Duodenal mucosa (tissue), 2 donors: ENCODE results near the gene EXD3.

Experiments
- H3K27ac ChIP-seq: one replicate; pipeline ENCODE4 v1.7.0; 2013; ENCODE audit warnings: low read depth, low read length
- H3K27me3 ChIP-seq, 2 donors: one replicate each; pipeline ENCODE4 v1.7.0; 2013; ENCODE audit warnings: low read length in 2 of 2, control low read depth in 1 of 2; ENCODE audit not compliant: insufficient read depth in 2 of 2, control insufficient read depth in 1 of 2
- H3K36me3 ChIP-seq, 2 donors: one replicate each; pipeline ENCODE4 v1.7.0; 2013; ENCODE audit warnings: low read length in 2 of 2, control low read depth in 1 of 2; ENCODE audit not compliant: insufficient read depth in 2 of 2, control insufficient read depth in 1 of 2
- H3K4me1 ChIP-seq, 2 donors: one replicate each; pipeline ENCODE4 v1.7.0; 2013; ENCODE audit warnings: low read length in 2 of 2, control low read depth in 1 of 2; ENCODE audit not compliant: insufficient read depth in 2 of 2, control insufficient read depth in 1 of 2
- H3K4me3 ChIP-seq, 2 donors: one replicate each; pipeline ENCODE4 v1.7.0; 2013; ENCODE audit warnings: low read length in 2 of 2, low read depth in 1 of 2
- H3K9ac ChIP-seq, 2 donors: one replicate each; pipeline ENCODE4 v1.7.0; 2013; ENCODE audit warnings: low read length in 2 of 2, low read depth in 1 of 2
- H3K9me3 ChIP-seq, 2 donors: one replicate each; pipeline ENCODE4 v1.7.0; 2013; ENCODE audit warnings: low read length in 2 of 2, control low read depth in 1 of 2; ENCODE audit not compliant: control insufficient read depth in 1 of 2

The EXD3 gene

DNA sequence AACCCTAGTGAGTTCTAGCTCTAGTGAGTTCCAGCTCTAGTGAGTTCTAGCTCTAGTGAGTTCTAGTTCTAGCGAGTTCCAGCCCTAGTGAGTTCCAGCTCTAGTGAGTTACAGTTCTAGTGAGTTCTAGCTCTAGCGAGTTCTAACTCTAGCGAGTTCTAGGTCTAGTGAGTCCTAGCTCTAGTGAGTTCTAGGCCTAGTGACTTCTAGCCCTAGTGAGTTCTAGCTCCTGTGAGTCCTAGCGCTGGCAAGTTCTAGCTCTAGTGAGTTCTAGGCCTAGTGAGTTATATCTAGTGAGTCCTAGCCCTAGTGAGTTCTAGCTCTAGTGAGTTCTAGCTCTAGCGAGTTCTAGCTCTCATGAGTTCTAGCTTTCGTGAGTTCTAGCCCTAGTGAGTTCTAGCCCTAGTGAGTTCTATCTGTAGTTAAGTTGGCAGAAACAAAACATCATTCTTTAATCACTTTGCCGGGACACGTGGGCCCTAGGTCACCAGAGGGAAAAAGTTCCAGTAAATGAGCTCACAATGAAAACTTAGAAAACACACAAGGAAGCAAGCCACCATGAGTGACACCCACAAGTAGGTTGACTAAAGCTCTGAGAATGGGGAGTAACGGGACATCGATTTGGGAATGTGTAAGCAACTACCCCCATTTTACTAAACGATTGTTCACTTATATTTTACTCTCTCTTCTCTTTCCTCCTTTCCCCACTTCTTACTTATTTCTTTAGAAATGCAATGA, 47.5 kb downstream of the EXD3 start:
- Histone ChIP-seq H3K27me3 (no peaks in the 10 kb centered on the region), H3K9ac (no peak overlapping the region), H3K27ac (no peak overlapping the region), H3K4me3 (no peak overlapping the region), H3K36me3 (no peaks in the 10 kb centered on the region), H3K4me1 (no peaks in the 10 kb centered on the region), H3K9me3 (no peaks in the 10 kb centered on the region)

DNA sequence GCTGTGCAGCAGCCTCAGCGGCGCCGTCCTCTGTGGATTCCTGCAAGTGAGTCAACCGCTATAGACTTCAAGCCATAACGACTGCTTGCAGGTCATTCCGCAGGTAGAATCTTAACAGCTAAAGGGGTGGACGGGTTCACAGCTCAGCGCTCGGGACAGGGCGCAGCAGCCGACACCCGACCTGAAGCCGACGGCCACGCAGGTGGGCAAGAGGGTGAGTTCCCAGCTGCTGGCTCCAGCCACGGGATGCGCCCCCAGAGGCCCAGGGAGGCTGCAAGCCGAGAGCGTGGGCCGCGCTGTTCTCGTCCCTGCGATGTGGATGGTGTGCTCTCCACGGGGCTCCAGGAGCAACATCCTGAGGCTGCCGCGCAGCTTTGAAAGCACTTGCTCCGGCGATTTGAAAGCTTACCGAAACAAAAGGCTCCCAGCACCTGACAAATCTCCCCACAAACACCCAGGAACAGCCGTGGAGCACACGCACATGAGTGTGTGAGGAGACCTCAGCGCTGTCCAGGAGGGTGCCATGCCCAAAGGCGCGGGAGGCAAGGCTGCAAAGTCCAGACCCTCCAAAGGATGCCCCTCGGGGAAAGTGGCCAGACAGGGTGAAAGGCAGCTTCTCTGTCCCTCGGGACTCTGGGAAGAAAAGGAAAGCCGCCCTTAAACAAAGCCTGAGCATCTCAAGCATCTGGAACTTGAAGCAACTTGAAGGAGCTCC, 48.7 kb downstream of the EXD3 start:
- no peaks in the 10 kb centered on the region for H3K27me3 ChIP-seq
- no peaks in the 10 kb centered on the region for H3K36me3 ChIP-seq
- no peak overlapping the region for H3K9ac ChIP-seq
- no peaks in the 10 kb centered on the region for H3K4me1 ChIP-seq
- no peaks in the 10 kb centered on the region for H3K9me3 ChIP-seq
- no peak overlapping the region for H3K27ac ChIP-seq
- no peak overlapping the region for H3K4me3 ChIP-seq

DNA sequence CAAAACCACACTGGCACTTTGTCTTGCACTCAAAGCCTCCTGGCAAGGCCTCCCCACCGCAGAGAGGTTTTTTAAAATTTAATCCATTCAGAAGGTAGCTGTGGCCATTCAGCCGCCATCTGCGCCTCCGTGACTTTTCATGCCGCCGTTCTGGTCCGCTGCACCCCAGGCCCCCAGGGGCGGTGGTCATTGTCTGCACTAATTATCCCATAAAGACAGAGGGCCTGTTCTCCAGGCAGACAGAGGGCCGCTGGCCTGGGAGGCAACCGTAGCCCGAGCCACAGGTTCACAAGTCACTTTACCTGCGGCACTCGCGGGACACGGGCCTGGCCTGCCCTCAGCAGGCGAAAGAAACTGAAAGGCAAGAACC, 49.4 kb downstream of the EXD3 start:
- Histone ChIP-seq H3K9ac (no peak overlapping the region), H3K4me1 (no peaks in the 10 kb centered on the region), H3K4me3 (no peak overlapping the region), H3K9me3 (no peaks in the 10 kb centered on the region), H3K27me3 (no peaks in the 10 kb centered on the region), H3K27ac (no peak overlapping the region), H3K36me3 (no peaks in the 10 kb centered on the region)

DNA sequence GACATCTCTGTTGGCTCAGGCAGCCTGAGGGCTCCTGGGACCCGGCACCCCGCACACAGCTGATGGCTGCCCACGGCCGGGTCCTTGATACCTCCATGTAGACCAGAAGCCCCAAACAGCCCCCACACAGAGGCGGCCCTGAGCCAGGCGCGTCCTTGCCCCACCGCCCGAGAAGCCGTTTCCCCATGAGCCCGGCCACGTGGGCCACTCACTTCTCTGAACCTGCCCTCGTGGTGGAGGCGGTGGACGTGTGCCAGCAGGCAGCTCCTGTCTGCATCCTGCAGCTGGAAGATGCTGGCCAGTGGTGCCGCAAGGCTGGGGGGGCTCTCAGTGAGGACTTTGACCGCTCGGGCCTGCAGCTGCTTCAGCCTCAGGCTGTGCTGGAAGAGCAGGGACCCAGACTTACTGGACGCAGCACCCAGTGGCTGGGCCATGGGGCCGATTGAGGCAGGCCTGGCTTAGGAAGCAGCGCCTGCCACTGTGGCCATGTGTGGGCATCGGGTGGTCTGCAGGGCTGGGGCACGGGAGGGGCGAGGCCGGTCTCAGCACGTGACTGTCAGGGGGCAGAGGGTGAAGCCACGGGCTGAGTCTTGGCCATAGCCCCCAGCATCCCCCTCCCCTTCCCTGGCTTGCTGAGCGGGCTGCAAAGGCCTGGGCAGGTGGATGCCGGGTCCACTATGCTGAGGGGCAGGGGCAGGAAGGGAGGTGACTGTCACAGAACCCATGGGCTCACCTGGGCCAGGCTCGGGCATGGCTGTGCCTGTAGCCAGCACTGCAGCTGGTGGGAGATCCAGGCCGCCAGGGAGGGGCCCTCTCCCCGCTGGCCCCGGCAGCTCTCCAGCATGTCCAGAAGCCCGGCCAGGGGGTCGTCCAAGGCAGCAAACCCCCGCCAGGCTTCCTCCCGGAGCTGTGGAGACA, 50.0 kb downstream of the EXD3 start:
- Histone ChIP-seq H3K9ac (no peak overlapping the region), H3K4me3 (no peak overlapping the region), H3K27ac (no peak overlapping the region), H3K27me3 (no peaks in the 10 kb centered on the region), H3K9me3 (no peaks in the 10 kb centered on the region), H3K36me3 (no peaks in the 10 kb centered on the region), H3K4me1 (peaks cover 0 to 2% of the 10 kb centered on the region in 2 donors)

DNA sequence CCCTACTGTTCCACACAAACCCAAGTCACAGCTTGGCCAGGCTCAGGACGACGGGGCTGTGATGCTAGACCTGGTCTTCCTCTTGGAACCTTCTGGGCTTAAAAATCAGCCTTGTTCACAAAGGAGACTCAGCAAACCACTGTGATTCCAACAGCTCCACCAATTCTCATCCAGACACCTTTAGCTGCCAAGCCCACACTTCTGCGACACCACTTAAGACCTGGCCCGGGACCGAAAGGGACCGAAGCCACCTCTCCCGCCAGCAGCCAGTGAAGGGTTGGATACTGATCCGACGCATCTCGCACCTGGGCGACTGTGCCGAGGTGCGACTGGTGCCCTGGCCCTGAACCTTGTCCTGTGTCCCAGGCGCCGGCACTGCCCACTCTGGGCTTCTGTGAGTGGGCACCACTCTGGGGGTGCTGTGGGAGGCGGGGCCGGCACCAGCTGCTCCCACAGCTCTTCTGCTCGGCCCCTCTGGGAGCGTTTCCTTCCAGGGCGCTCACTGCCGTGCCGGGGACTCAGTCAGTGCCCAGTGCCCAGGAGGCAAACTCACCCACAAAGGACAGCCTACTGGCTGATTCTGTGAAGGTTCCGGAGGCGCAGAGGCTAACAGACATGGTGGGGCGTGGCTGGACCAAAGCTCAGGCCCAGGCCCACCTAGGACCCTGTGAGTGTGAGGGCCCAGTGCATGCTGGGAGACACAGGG, 50.9 kb downstream of the EXD3 start:
- Histone ChIP-seq H3K27me3 (no peaks in the 10 kb centered on the region), H3K9me3 (no peaks in the 10 kb centered on the region), H3K27ac (no peak overlapping the region), H3K4me1 (peaks cover 0 to 2% of the 10 kb centered on the region in 2 donors), H3K36me3 (no peaks in the 10 kb centered on the region), H3K4me3 (no peak overlapping the region), H3K9ac (no peak overlapping the region)

DNA sequence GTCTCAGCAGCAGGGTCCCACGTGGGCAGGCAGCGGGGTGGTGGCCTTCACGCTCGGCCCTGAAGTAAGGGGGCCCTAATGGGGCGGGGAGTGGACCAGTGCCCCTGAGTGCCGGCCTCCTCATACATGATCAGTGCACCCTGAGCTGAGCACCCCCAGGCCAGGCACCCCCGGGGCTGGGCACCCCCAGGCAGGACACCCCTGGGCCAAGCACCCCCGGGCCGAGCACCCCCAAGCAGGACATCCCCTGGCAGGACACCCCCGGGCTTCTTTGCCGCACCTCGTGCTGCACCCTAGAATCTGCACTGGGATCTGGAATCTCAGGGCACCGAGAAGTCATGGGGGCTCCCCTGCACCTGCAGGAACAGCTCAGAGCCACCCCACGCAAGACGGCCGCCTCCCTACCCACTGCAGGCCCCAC, 51.4 kb downstream of the EXD3 start:
- H3K27me3 ChIP-seq, result no peaks in the 10 kb centered on the region
- no peak overlapping the region for H3K9ac ChIP-seq
- no peaks in the 10 kb centered on the region for H3K36me3 ChIP-seq

DNA sequence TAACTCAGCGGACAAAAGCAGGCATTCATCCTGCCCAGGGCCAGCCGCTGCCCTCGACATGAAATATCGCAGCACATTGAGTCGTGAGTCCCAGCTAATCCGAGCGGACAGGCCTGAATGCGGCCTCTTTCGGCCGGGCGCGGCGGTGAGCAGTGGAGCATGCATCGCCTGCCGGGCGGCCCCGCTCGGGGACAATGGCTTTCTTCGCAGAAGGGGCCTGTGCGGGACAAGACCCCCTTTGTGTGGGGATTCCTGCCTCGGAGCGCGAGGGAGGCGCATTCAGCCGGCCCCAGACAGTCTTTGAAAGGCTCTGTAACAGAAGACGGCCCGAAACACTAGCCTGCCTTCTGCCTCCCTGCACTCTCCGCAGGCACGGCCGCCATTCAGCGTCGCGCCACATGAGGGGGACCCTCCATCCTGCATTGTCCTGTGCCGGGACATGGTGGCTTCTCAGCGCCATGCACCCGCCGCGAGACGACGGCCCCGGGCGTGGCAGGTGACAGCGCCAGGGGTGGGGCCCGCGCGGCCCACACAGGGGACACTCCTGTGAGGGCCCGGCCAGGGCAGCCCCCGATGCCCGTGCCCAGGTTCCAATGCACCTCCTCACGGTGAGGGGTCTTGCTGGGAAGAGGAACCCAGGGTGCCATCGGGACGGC, 52.0 kb downstream of the EXD3 start:
- Histone ChIP-seq H3K9me3 (no peaks in the 10 kb centered on the region), H3K9ac (no peak overlapping the region), H3K4me1 (peaks cover 0 to 2% of the 10 kb centered on the region in 2 donors), H3K27me3 (no peaks in the 10 kb centered on the region), H3K4me3 (no peak overlapping the region), H3K27ac (no peak overlapping the region), H3K36me3 (no peaks in the 10 kb centered on the region)

More for the DNA sequence above, 51.4 kb downstream of the EXD3 start:
- Histone ChIP-seq H3K4me3 (no peak overlapping the region), H3K27ac (no peak overlapping the region), H3K9me3 (no peaks in the 10 kb centered on the region), H3K4me1 (peaks cover 0 to 2% of the 10 kb centered on the region in 2 donors)

DNA sequence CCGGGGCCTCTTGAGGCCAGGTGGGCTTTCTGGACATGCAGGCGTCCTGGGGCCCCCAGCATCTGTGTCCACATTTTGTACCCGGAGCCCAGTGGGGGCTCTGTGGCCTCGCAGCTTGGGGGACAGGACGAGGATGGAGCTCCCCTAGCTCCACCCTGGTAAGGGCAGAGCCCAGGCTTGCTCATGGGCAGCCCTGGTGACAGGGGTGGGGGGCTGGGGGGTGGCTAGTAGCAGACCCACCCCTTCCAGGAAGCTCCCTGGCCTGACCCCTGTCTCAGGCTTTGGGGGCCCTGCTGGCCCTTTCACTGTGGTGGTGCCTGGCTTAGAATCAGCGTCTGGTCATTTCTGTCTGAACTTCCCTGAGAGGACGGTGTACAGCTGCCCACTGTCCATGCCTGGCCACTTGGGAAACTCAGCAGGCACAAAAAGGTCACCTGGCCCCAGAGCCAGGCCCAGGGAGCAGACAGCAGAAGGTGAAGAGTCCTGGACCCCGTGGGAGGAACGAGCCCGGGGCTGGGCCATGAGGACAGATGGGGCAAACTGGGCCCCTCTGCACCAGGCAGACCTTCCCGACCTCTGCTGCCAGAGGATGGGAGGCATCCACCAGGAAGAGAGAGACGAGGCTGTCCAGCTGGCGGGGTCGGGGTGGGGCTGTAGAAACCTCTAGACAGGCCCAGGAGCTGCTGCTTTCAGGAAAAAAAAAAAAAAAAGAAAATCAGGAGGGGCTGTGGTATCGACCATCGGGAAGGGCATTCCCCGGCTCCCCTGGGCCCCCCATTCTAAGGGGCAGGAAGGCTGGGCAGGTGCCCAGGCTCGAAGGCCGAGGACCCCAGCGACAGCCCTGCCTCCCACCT, 52.8 kb downstream of the EXD3 start:
- Histone ChIP-seq H3K4me1 (peaks cover 0 to 2% of the 10 kb centered on the region in 2 donors), H3K9me3 (no peaks in the 10 kb centered on the region), H3K9ac (no peak overlapping the region), H3K4me3 (no peak overlapping the region), H3K27me3 (no peaks in the 10 kb centered on the region), H3K36me3 (peaks cover 0 to 4% of the 10 kb centered on the region in 2 donors), H3K27ac (no peak overlapping the region)
